Measurements from ENCODE around the gene LMAN2. TPM values are rescaled to one million over a fixed set of nuclear protein-coding genes. Genes with fewer than 3 reads are reported as not detected.

LMAN2 gene
- polyA plus RNA-seq, 12 donors = 55.9 to 123 (median 66.8) TPM; not detected in 1

GRCh38 chr5:177329883-177330282 lies 21.6 kb downstream of the LMAN2 start:
- DNase-seq = no peak

GRCh38 chr5:177328545-177329231 lies 22.8 kb downstream of the LMAN2 start:
- no peak for DNase-seq

DNA sequence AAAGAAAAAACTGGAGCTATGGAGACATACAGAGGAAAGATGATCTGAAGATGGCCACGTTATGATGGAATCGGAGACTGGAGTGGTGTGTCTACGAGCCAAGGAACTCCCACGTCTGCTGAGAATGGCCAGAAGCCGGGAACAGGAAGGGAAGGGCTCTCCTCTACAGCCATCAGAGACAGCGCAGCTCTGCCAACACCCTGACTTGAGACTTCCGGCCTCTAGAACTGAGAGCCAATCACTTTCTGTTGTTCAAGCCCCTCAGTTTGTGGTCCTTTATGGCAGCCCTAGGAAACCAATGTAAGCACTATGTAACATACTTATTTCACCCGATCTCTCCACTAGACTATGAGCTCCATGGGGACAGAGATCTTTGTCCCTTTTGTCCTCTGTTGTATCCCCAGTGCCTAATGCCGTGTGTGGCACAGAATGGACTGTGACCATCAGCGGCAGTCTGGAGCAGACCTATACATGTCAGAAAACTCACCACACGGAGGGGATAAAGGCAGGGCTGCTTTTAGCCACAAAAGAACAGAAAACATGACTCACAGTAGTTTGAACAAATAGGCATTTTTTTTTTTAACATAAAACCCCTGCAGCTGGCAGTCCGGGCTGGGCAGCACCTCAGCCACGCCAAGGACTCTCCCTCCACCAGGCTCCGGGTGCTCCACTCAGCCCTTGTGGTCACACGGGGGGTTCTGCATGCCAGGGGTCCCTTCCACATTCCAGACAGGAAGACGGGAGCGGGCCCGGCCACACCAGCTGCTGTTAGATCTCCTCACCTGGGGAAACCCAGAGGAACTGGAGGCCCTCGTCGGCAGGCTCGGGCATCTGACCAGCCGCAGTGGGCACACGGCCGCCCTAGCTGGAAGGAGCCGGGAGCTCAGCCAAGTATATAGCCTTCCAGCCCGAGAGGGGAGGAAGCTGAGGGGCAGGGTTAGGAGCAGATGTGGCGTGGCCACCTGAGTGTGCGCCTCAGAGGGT lies 23.6 kb downstream of the LMAN2 start:
- DNase-seq = peak; percentile 56

GRCh38 chr5:177325868-177326381 lies 25.5 kb downstream of the LMAN2 start:
- no peak for DNase-seq

DNA sequence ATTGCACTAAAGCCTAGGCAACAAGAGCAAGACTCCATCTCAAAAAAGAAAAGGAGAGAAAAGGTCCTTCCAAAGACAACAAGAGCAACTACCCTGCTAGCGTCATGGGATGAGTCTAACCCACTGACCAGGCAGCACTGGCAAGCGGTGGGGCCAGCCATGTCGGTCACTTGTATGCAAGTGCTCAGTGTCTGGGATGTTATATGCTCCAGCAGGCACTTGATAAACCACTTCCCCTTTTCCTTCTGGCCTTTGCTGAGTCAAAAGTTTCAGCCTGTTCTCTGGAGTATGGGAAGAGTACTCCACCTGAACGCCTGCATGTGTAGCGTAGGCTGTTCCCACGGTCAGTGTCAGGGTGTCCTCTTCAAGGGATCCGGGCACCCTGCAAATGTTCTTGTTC lies 30.6 kb downstream of the LMAN2 start:
- DNase-seq = no peak

- no peak for DNase-seq
Observed at GRCh38 chr5:177319913-177320588, 31.4 kb downstream of the LMAN2 start.

- no peak for DNase-seq
Observed at GRCh38 chr5:177317959-177318377, 33.5 kb downstream of the LMAN2 start.

DNA sequence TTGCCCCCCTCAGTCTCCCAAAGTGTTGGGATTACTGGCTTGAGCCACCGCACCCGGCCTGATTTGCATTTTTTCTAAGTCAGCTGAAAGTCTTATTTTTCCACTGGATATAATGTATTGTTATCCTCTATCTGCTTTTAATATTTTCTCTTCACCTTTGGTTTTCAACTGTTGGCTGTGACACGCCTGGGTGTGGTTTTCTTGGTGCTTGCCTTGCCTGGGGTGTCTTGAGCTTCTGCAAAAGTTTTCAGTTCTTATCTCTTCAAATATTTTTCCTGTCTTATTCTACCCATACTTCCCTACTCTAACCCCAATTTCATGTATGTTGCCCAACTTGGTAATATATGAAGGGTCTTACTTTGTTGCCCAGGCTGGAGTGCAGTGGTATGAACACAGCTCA lies 35.5 kb downstream of the LMAN2 start:
- no peak for DNase-seq

DNA sequence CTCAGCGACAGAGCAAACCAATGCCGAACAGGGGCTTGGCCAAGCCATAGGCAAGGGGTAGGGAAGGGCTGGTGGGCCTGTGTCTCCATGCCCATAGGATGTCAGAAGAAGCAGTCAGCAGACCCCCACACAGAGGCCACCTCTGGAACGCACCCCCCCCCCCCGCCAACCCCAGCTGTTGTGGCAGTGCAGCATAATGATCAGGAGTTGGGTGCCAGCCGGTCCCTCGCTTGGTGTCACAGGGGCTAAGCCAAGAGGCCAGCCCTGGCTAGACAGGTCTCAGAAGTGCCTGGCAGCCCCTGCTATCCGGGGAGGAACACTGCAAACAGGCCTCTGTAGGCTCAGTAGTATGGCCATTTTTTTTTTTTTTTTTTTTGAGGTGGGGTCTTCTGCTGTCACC lies 36.1 kb downstream of the LMAN2 start:
- no peak for DNase-seq

GRCh38 chr5:177314376-177315342 lies 36.8 kb downstream of the LMAN2 start:
- no peak for DNase-seq

DNA sequence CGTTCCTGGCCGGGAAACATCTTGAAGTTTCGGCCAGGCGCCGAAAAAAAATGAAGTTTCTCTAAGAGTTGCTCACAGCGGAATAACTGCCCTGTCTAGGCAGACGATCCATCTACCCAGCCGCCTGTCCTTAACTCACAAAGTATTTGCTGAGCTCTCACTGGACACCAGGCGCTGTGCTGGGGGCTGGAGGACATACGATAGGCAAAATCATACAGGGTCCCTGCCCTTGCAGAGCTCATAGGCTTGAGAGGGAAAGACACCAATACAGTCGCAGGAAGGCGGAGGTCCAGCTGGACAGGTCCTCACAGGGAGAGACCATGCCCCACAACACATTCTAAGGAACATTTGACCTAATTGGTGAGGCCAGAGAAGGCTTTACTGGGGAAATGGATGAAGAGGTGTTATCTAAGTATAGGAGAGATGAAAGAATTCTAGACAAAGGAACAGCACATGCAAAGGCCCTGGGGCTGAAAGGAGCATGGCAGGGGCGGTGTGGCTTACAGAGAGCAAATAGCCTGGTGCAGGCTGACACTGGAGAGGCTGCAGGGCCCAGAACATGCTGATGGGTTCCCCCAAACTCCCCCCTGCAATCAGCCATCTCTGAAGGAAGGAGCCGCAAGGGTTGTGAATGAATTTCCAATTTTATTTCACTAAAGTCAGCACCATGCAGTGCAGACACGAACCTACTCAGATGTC lies 37.8 kb downstream of the LMAN2 start:
- no peak for DNase-seq

DNA sequence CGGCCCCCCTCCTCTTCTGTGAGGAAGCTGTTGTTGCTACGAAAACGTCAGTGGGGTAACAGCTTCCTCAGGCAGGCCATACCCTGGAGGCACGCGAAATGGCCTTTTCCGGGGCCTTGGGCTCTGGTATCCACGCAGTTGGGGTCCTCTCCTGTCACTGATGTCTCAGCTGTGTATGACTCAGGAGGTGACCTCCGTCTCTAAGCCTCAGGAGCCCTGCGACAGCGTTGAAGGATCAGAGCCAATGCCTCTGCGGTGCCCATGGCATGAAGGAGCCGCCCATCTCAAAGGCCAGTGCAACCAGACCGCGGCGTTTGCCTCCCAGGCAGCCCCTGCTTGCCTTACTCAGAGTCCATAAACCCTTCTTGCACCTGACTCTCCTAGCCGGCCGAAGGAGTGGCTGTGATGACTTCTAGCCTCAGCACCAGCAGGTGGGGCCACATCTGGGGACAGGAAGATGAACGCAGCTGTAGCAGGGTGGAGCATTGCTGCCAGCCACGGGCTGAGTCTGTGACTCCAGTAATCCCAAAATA lies 38.8 kb downstream of the LMAN2 start:
- no peak for DNase-seq

DNA sequence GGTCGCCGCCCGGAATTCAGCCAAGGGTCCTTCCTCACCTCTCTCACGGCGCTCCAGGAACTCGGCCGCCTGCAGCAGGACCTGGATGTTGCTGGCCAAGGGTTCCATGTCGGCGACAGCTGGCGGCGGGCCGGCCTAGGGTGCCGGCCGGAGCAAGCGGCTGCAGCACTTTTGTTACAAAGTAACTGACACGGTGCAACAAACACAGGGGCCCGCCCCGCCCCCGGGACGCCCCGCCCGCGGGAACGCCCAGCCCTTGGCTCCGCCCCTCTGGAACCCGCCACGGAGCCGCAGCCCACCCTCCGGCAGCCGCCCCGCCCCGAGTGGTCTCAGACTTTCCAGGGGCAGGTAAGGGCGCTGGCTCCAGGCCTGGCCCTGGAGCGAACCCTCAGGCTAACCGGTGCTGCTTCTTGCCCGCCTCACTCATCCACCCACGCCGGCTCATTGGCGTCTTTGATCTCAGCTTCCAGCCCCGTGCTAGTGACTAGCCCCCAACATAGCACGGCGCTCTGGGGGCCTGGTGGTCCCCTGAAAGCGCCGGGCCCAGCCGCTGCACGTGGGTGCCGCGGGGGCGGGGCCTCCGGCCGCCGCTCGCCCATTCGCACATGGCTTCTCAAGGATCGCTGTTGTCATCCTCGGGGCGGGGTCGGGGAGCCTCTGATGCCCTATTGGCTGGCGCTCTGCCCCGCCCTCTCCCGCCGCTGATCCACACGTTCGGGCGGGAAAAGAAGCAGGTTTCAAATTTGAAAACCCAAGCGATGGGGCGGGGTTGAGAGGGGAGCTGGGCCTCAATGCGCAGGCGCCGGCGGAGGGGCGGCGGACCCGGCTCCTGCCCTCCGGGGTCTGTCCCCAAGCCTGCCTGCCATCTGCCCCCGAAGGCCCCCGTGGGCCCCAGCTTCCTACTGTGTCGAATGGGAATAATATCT lies 39.5 kb downstream of the LMAN2 start, which contains the start of gene MXD3:
MXD3 (minus strand) TSS at position 176 of the 926 bp plus-strand sequence; CDS start at position 108, 68 bp downstream.
- DNase-seq = peak; percentile 92

DNA sequence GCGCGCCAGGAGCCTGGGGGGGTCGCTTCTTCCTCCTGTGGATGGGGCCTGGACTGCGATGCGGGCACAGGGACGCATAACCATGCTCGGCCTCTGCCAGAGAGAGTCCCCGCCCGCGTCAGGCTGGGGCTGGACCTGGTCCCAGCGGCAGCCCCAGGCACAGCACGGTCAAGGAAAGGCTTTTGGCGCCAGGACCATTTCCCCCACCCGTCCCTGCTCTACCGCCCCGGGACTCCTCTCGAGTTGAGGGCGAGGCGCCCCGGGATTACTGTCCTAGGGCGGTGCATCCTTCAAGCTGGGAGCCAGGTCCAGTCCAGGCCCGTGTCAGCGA lies 40.1 kb downstream of the LMAN2 start:
- DNase-seq = no peak

- DNase-seq = no peak
Observed at GRCh38 chr5:177310757-177311391, 40.6 kb downstream of the LMAN2 start.

DNA sequence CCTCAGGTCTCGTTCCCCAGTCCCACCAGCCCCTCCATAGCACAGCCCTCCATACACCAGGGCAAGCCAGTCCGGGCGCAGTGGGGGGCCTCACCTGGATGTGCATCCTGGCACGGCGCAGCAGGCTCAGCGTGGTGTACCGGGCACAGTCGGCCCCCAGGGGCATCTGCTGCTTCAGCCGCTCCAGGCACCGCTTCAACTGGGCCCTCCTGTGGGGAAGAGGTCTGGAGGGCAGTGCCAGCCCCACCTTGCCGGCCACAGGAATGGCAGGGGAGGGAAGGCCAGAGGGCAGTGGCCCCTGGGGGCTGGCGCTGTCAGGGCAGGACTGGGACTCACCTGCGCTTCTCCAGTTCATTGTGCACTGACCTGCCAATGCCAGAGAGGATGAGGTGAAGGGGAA lies 41.1 kb downstream of the LMAN2 start:
- no peak for DNase-seq

- DNase-seq = no peak
Observed at GRCh38 chr5:177309351-177310191, 41.9 kb downstream of the LMAN2 start.
